Glomerular visceral epithelial cell (primary cell): ENCODE measurements around the gene CRKL.
"Not testable (repeated sequence)": the region's sequence is repeated elsewhere in the genome, so short reads cannot be mapped to it uniquely, and the experiment has no call there.

Source experiments
- DNase-seq: peaks from one replicate; pipeline ENCODE4 v3.0.0-alpha.2; 2016; ENCODE audit errors: extremely low spot score

CRKL gene, protein sequence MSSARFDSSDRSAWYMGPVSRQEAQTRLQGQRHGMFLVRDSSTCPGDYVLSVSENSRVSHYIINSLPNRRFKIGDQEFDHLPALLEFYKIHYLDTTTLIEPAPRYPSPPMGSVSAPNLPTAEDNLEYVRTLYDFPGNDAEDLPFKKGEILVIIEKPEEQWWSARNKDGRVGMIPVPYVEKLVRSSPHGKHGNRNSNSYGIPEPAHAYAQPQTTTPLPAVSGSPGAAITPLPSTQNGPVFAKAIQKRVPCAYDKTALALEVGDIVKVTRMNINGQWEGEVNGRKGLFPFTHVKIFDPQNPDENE

DNA sequence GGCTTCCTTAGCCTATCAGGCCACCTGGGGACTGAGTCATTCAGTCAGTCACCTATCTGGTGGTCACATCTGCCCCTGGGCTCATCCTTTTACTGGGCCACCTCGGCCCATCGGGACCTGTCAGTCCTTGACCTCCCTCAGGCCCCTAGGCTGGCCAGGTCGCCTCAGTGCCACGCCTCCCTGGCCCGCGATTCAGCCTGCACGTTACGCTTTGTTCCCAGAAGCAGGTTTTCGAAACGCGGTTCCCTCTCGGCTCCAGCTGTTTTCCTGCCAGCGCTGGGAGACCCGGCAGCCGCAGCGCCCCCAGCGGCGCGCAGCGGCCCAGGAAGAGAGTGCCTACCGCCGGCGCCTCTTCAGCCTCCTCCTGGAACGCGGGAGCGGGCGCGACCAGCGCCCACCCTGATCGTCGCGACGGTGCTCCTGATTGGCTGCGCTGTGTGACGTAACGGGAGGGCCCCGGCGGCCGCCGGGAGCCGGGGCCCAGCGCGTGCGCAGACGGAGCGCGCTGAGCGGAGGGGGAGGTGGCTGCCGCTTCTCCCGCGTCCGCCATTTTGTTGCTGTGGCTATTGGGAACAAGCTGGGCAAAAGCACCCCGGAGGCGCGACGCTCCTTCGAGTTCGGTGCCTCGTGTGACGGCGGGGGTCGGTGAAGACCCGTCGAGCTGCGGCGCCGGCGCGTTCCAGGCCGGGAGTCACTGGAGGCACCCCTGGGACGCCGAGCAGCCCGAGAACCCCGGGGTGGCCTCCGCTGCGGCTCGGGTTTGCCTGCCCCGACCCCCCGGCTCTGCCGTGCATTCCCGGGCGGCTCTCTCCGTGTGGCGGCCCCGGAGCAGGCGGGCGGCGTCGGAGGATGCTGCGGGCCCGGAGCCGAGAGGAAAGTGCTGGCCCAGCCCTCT, at the start of gene CRKL:
TSS of gene CRKL (plus strand) at position 492 of the 895 bp plus-strand sequence. CDS start 528 bp downstream, outside the sequence.
- DNase-seq = peak; percentile 97

DNA sequence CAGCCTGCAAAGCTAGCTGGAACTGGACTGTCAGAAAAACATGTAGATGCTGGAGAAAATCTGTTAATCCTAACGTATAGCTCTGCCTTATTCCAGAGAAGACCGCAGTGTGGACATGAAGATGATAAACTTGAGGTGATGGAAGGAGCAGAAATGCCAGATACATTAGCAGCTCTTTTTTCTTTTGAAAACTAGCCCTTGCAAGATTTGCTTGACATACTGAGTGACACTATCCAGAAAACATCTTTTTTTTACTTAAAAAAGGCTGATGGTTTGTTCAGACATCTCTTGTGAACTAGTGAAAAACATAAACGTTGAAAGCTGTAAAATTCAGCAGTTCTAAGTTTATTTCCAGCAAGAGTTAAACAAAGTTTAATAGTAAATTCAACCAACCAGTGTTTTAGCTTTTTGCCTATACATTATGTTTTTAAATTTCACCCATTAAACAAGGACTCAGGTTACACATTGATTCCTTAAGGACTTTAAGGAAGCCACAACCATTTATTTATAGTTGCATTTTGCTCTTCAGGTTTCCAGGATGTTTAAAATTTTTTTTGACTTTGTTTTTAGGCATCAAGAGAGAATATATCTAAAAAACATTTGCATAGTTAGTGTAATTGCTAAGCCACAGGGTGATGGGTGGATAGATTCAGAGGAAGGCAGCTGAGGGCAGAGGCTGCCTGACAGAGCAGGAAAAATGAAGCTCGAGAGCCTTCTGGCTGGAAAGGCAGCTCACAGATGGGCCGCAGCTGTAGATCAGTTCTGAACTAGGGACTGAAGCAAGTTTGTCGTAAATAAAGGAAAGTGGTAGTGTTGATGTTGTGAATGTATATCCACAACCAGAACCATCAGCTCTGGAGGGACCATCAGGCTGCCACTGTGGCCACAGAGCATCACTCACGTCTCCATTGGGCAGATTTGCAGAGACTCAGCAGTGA, 48.9 kb upstream of the CRKL start:
- DNase-seq = no peak

DNA sequence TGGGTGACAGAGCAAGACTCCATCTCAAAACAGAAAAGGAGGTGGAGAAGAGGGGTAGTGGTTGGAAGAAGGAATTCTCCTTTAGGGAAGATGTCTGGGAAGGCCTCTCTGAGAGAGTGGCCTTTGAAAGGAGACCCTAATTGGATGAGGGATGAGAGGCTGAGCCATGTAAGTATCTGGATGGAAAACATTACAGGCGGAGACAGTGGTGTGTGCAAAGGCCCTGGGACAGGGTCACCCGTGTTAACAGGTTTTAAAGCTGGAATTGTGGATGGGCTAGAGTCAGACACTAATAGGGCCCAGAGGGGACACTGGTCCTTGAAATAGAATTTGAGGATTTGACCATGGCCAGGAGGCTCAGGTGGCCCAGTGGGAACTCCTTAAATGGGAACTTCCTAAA, 48.0 kb upstream of the CRKL start:
- no peak for DNase-seq

DNA sequence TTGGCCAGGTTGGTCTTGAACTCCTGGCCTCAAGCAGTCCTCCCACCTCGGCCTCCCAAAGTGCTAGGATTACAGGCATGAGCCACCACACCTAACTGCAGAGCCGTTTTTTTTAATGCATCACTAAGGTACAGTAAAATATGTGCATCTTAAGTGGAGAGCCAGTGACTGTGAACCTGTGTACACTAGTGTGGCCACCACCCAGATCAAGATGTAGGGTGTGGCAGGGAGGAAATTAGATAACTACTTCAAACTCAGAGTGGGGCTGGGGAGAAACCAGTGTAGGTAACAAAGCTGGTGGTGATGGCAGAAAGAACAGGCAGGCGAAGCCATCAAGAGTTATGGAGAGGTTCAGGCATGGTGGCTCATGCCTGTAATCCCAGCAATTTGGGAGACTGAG, 44.0 kb upstream of the CRKL start:
- DNase-seq = no peak

GRCh38 chr22:20875296-20875695, 41.9 kb upstream of the CRKL start:
- no peak for DNase-seq

DNA sequence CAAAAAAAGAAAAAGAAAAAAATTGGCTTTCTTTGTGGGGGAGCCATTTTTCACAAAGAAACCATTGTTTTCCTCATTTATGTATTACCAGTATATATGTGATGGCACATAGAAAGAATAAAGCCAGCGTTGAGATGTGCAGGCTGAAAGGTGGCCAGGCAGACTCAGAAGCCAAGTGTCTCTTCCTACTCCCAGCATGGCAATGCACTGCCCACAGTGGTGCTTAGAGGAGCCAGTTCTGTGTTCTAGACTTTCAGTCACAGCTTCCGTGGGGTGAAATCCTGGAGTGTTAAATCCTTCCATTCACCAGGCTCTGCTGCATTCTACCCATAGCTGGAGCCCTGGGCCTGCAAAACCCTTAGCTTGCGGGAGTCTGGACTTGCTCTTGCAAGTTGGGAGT, 39.5 kb upstream of the CRKL start:
- DNase-seq = no peak

DNA sequence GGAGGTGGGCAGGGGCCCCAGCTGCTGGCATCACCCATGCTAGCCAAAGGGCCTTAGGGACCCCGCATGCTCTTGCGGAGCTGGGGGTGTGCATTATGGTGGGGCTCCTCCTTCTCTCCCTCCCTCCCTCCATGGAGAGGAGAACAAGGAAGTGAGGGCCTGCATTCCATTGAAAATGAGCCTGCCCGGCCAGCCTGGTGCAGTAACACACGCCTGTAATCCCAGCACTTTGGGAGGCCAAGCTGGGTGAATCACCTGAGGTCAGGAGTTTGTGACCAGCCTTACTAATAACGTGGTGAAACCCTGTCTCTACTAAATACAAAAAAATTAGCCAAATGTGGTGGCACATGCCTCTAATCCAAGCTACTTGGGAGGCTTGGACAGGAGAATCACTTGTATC, 36.0 kb upstream of the CRKL start:
- DNase-seq = peak; percentile 34

- DNase-seq = no peak
Observed at GRCh38 chr22:20881869-20882815, 35.1 kb upstream of the CRKL start.

GRCh38 chr22:20882855-20883254, 34.4 kb upstream of the CRKL start:
- DNase-seq = no peak

- DNase-seq = no peak
Observed at GRCh38 chr22:20884454-20884853, 32.8 kb upstream of the CRKL start.

DNA sequence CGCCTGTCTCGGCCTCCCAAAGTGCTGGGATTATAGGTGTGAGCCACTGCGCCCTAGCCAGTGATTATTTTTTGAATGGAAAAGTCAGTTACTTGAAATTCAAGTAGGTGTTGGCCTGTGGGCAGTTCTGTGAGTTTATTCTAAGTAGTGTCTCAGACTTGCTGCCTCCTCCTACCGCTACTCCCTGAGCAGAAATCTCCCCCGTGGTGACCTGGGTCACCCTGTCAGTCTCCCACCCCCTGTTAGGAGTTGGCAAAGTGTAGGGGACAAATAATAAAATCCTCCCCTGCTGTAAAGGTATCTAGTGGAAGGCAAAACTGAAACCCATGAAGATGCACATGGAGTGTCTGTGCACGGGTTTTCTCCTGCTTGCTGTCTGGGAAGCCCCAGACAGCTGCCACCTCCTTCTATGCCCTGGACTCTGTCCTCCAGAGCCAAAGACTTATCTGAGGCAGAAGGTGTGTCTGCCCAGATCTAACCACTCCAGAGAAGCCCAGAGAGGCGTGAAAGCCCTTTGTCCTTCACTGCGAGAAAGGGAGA, 32.1 kb upstream of the CRKL start:
- no peak for DNase-seq

GRCh38 chr22:20885557-20886323, 31.5 kb upstream of the CRKL start:
- peak; percentile 72 for DNase-seq

- no peak for DNase-seq
Observed at GRCh38 chr22:20887375-20887774, 29.8 kb upstream of the CRKL start.

GRCh38 chr22:20889025-20889704, 28.0 kb upstream of the CRKL start:
- no peak for DNase-seq

GRCh38 chr22:20889904-20890540, 27.2 kb upstream of the CRKL start:
- no peak for DNase-seq

GRCh38 chr22:20890975-20891374, 26.2 kb upstream of the CRKL start:
- no peak for DNase-seq

- DNase-seq = not testable (repeated sequence)
Observed at GRCh38 chr22:20897737-20898136, 19.5 kb upstream of the CRKL start.

GRCh38 chr22:20899827-20900423, 17.3 kb upstream of the CRKL start:
- no peak for DNase-seq
